Skin epidermis (tissue), 12 donors: Measurements from ENCODE around the gene TMEM260.

Source experiments
- H3K27ac ChIP-seq, 21 experiments: fragments of 200-600 bp; sonication (generic) in 11 of 21; one replicate each; pipeline ENCODE4 v1.5.0; 2020; ENCODE audit warnings: mild to moderate bottlenecking in 3 of 21, inconsistent platforms in 2 of 21, moderate library complexity in 2 of 21
- H3K4me3 ChIP-seq, 7 experiments: fragments of 200-600 bp; sonication (generic) in 2 of 7; one replicate each; pipeline ENCODE4 v1.5.0; 2020; ENCODE audit warnings: inconsistent platforms in 2 of 7, mild to moderate bottlenecking in 2 of 7, moderate library complexity in 1 of 7

Gene TMEM260

GRCh38 chr14:56579345-56580220 is at the start of gene TMEM260:
TSS of gene TMEM260 (plus strand) at chr14:56579798. CDS start at chr14:56579915, 117 bp downstream.
- Histone ChIP-seq H3K4me3 (peak within 1 kb of the TSS; percentile 79 to 96 (median 94)), H3K27ac (peak within 1 kb of the TSS; percentile 83 to 98 (median 94))

DNA sequence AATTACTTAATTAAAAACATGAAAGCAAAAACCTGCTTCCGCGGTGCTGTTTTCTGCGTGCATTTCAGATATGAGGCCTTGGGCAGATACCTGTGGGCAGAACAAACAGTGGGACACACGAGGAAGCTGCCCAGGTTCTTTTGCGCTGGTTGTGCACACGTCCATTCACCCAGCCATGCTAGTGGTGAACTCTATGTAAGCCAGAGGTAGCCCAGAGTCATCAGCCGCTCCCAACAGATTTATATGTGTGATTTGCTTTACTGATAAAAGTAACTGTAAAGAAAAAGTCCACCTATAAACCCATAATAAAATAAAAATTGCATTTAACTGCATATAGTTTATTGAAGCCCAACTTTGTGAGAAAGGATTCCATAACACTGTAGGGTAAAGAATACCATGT is 47.1 kb upstream of the TMEM260 start:
- no peak overlapping the region for H3K4me3 ChIP-seq
- H3K27ac ChIP-seq: no peak overlapping the region

DNA sequence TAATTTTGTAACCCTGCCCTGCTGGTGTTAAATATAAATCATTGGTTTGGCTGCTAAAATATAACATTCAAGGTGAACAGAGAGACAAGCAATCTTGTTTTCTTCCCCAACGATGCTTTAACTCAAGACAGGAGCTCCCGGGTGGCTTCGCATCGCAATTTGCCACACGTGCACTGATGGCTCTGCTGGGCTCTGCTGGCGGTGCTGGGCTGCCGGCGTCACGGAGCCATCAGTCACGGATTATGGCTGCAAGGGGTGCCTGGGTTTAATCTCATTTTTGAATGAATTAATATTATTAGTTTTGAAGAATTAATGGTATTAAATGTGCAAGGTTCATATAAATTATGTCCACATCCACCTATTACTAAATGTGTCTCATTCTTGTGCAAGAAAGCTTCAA is 44.9 kb upstream of the TMEM260 start:
- H3K27ac ChIP-seq: no peak overlapping the region
- H3K4me3 ChIP-seq: no peak overlapping the region

- H3K27ac ChIP-seq: no peak overlapping the region
Measured at GRCh38 chr14:56539862-56540261, 39.7 kb upstream of the TMEM260 start.

GRCh38 chr14:56543436-56543835 is 36.2 kb upstream of the TMEM260 start:
- H3K4me3 ChIP-seq: no peak overlapping the region
- no peak overlapping the region for H3K27ac ChIP-seq

More at GRCh38 chr14:56539862-56540261, 39.7 kb upstream of the TMEM260 start:
- H3K4me3 ChIP-seq: no peak overlapping the region

DNA sequence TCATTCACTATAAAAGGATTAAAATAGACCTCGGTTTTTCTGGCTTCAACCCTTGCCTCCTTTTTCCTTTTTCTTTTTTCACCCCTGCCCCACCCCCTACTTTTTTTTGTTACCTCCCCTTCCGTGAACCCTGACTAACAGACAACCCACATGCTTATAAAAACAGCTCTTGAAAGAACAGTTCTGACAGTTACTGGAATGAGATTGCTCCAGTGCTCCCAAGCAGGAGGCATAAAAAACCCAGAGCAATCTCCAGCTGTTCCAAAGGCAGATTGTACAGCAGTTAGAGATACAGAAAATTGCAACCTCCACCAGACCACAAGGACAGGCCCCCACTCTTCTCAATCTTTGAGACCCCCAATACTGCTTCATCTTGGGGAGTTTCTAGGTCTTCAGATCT is 29.9 kb upstream of the TMEM260 start:
- Histone ChIP-seq H3K27ac (no peak overlapping the region), H3K4me3 (no peak overlapping the region)

GRCh38 chr14:56552615-56553014 is 27.0 kb upstream of the TMEM260 start:
- no peak overlapping the region for H3K4me3 ChIP-seq
- no peak overlapping the region for H3K27ac ChIP-seq

GRCh38 chr14:56554301-56554700 is 25.3 kb upstream of the TMEM260 start:
- H3K4me3 ChIP-seq: no peak overlapping the region
- H3K27ac ChIP-seq: no peak overlapping the region

- Histone ChIP-seq H3K4me3 (no peak overlapping the region), H3K27ac (no peak overlapping the region)
Measured at GRCh38 chr14:56555921-56556570, 23.6 kb upstream of the TMEM260 start.

GRCh38 chr14:56559182-56559581 is 20.4 kb upstream of the TMEM260 start:
- H3K27ac ChIP-seq: no peak overlapping the region
- H3K4me3 ChIP-seq: no peak overlapping the region

GRCh38 chr14:56561606-56562005 is 18.0 kb upstream of the TMEM260 start:
- no peak overlapping the region for H3K4me3 ChIP-seq
- no peak overlapping the region for H3K27ac ChIP-seq

DNA sequence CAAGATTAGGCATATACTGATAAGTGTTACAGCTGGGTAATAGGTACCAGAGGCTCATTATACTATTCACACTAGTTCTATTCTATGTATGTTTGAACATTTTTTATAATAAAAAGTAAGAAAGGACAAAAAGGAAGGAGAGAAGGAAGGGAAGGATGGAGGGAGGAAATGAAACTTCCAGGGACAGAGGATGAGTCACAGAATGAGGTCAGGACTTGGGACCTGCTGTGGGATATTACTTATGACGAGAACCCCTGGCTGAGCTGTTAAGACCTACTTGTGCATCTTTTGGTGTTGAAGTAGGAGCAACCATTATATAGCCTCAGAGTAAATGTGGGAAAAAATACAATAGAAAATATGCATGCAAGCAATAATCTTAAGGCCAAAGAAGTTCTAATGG is 16.7 kb upstream of the TMEM260 start:
- Histone ChIP-seq H3K4me3 (no peak overlapping the region), H3K27ac (no peak overlapping the region)

DNA sequence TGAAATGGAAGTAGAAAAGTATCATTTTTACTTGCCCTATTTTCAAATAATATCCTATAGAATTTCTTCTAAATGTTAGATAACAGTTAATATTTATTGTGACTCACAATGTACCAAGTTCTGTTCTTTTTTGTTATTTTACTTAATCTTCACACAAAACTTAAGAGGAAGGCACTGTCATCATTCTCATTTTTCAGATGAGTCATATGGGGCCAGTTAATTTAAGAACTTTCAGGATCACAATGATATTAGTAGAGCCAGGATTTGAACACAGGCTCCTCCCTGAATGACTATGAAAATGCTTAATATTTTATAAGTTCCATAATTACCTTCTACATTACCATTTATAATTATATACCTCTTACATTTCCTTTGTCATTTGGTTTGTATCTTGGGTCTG is 10.4 kb upstream of the TMEM260 start:
- H3K27ac ChIP-seq: no peak overlapping the region
- H3K4me3 ChIP-seq: no peak overlapping the region

DNA sequence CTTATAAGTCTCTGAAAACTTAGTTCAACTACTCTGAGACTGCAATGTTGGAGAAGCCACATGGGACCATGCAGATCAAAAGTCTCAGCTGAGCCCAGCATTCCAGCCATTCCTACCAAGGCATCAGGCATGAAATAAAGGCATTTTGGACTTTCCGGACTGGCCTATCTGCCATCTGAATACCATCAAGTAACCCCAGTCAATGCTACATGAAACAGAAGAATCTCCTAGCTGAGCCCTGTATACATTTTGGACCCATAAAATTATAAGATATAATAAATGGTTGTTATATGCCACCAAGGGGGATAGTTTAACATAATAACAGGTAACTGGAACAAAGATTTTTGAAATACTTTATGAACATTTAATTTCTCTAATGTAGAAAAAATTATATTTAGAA is 9.3 kb upstream of the TMEM260 start:
- H3K27ac ChIP-seq: no peak overlapping the region
- no peak overlapping the region for H3K4me3 ChIP-seq

- Histone ChIP-seq H3K4me3 (peak overlapping the region; percentile 79 to 96 (median 94)), H3K27ac (peak overlapping the region in 20 of 21 experiments; percentile 83 to 98 (median 94))
Measured at GRCh38 chr14:56580221-56580711, 668 bp downstream of the TMEM260 start.

- Histone ChIP-seq H3K4me3 (peak overlapping the region in 3 of 7 experiments; percentile 94 to 96 (median 95)), H3K27ac (peak overlapping the region in 3 of 21 experiments; percentile 92 to 97 (median 92))
Measured at GRCh38 chr14:56581041-56581727, 1.6 kb downstream of the TMEM260 start.

DNA sequence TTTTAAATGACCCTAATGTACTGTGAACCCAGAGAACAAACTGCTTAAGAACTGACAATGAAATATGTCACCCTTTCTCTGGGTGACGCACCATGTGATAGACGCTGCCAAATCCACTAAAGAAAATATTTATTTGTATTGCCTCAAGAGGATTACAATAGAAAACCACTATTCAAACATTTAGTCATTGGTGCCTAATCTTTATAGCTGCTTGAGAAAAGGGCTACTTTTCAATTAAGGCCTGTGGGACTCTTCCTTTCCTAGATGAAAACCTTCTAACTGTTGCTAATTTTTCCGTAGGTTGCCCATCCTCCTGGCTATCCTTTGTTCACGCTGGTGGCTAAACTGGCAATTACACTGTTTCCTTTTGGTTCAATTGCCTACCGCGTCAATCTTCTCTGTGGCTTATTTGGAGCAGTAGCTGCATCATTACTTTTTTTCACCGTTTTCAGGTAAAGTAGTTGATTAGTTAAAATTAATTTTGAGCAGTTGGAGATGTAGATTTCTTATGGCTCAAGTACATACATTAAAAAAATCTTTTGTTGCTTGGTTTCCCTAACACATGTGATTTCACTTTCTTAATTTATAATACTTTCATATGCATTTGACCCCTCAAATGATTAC is 6.0 kb downstream of the TMEM260 start:
- Histone ChIP-seq H3K4me3 (no peak overlapping the region), H3K27ac (no peak overlapping the region)

DNA sequence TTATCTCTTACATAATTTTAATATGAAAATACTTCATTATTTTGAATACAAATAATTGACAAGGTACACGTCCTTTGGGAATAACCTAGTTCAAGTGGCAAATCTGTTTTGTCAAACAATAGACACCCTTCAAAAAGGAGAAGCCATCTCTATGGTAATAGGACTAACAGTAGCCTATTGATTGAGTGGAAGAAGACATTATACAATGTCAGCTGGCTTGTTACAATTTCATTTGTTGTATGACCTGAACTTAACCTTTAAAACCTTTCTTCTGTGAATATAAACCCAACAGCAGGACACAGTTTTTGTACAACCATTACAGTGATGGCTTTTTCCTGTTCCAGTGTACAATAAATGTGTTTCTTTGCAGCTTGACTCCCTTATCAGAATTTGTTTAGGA is 8.1 kb downstream of the TMEM260 start:
- Histone ChIP-seq H3K27ac (no peak overlapping the region), H3K4me3 (no peak overlapping the region)

DNA sequence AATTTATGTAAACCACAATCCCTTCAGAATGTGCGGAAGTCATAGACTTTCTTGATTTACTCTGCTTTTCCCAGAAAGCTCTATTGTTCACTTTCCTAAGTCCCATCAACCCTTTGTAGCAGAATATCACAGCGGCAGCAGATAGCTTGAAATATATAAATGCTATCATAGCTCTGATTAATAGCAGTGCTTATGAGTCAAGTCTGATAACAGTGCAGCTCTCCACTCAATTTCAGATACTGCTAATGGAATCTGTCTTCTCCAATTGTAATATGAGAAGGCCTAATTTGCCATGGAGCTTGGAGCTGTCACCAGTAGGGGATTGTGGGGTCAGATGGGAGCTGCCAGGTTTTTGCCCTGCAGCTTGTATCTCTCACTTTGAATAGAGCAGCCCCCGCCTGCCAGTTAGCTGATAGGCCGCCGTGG is 10.9 kb downstream of the TMEM260 start:
- H3K4me3 ChIP-seq: no peak overlapping the region
- no peak overlapping the region for H3K27ac ChIP-seq
